ENCODE measurements around the gene GABRR2. TPM values are rescaled to one million over a fixed set of nuclear protein-coding genes. Genes with fewer than 3 reads are reported as not detected.

Gene GABRR2
- total RNA-seq, 4 donors from 2014 or later = 0.89 TPM; not detected in 3

DNA sequence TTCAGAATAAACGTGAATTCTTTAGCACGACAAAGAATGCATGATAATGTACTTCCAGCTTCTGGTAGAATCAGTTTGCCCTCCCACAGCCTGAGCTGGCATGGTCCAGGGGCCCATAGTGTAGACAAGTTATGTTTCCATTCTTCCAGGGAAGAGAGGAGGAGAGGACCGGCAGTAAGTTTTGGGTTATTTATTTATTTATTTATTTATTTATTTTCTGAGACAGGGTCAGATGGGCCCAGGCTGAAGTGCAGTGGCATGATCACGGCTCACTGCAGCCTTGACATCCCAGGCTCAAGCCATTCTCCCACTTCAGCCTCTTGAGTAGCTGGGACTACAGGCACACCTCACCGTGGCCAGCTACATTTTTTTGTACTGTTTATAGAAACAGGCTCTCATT lies 102.6 kb downstream of the GABRR2 start:
- Histone ChIP-seq H3K4me3 (no peak overlapping the region), H3K27me3 (no peaks in the 10 kb centered on the region), H3K27ac (no peak overlapping the region), H3K4me1 (no peaks in the 10 kb centered on the region), H3K9me3 (no peaks in the 10 kb centered on the region), H3K36me3 (no peaks in the 10 kb centered on the region)
- WGBS = 54% methylated on average over 5 of the region's 5 CpGs
- DNase-seq (ENCODE audit: low spot score in 2 of 2) = no peak
- TF ChIP-seq, protein P1, sequence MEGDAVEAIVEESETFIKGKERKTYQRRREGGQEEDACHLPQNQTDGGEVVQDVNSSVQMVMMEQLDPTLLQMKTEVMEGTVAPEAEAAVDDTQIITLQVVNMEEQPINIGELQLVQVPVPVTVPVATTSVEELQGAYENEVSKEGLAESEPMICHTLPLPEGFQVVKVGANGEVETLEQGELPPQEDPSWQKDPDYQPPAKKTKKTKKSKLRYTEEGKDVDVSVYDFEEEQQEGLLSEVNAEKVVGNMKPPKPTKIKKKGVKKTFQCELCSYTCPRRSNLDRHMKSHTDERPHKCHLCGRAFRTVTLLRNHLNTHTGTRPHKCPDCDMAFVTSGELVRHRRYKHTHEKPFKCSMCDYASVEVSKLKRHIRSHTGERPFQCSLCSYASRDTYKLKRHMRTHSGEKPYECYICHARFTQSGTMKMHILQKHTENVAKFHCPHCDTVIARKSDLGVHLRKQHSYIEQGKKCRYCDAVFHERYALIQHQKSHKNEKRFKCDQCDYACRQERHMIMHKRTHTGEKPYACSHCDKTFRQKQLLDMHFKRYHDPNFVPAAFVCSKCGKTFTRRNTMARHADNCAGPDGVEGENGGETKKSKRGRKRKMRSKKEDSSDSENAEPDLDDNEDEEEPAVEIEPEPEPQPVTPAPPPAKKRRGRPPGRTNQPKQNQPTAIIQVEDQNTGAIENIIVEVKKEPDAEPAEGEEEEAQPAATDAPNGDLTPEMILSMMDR (IDR thresholded peaks at IDR 0.05) = no peak
- TF ChIP-seq EP300 (IDR thresholded peaks at IDR 0.05) (no peak), POLR2A (IDR thresholded peaks at IDR 0.05) (no peak), POLR2AphosphoS5 (IDR thresholded peaks at IDR 0.05) (no peak)

DNA sequence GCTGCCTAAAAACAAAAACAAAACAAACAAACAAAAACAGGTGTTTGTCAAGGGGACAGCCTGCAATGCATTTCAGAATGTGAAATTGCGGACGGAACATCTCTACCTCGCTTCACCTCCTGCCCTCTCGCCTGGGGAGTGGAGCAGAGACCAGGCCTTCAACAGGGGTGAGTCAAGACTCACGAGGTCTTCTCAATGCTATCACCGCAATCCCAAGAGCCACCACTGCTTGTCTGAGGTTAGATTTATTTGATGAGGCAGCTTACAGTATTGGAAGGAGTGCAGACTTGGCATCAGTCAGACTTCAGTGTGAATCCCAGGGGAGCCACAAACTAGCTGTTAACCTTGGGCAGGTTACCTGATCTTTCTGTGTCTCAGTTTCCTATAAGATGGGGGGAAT lies 105.6 kb downstream of the GABRR2 start:
- H3K36me3 ChIP-seq = no peaks in the 10 kb centered on the region
- no peak overlapping the region for H3K4me3 ChIP-seq
- H3K9me3 ChIP-seq = no peaks in the 10 kb centered on the region
- TF ChIP-seq EP300 (IDR thresholded peaks at IDR 0.05) = no peak
- no peak for TF ChIP-seq POLR2AphosphoS5 (IDR thresholded peaks at IDR 0.05)
- TF ChIP-seq, protein P1 (IDR thresholded peaks at IDR 0.05) = no peak
- TF ChIP-seq POLR2A (IDR thresholded peaks at IDR 0.05) = no peak
- 93% methylated on average over 6 of the region's 6 CpGs for WGBS
- DNase-seq (ENCODE audit: low spot score in 2 of 2) = no peak
- no peaks in the 10 kb centered on the region for H3K4me1 ChIP-seq
- no peaks in the 10 kb centered on the region for H3K27me3 ChIP-seq
- no peak overlapping the region for H3K27ac ChIP-seq

DNA sequence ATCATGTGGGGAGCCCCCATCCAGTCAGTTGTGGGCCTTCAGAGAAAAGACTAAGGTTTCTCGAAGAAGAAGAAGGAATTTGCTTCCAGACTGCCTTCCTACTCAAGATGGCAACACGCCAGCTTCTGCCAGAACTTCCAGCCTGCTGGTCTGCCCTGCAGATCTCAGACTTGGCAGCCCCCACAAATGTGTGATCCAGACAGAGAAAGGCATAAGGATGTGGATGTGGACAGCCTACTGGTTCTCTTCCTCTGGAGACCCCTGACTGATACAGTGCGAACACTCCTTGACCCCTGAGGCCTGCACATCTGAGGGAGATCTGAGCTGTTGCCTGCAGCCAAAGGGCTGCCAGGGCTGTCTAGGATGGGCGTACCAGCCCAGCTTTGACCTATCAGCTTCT lies 106.5 kb downstream of the GABRR2 start:
- no peak for TF ChIP-seq EP300 (IDR thresholded peaks at IDR 0.05)
- no peak for TF ChIP-seq POLR2A (IDR thresholded peaks at IDR 0.05)
- no peak for TF ChIP-seq POLR2AphosphoS5 (IDR thresholded peaks at IDR 0.05)
- TF ChIP-seq, protein P1 (IDR thresholded peaks at IDR 0.05) = no peak
- Histone ChIP-seq H3K9me3 (no peaks in the 10 kb centered on the region), H3K36me3 (no peaks in the 10 kb centered on the region), H3K27me3 (no peaks in the 10 kb centered on the region), H3K27ac (no peak overlapping the region), H3K4me3 (no peak overlapping the region), H3K4me1 (no peaks in the 10 kb centered on the region)
- no peak for DNase-seq (ENCODE audit: low spot score in 2 of 2)
- 64% methylated on average over 3 of the region's 4 CpGs for WGBS

Other genes starting within 250 kb of the GABRR2 start
- 100 to 1,000 TPM; 238 to 292 (median 271) TPM for gene PNRC1, start 234.5 kb downstream of the GABRR2 start, total RNA-seq
- under 1 TPM in 2 of 4 donors, not detected in 2; 0.15 to 0.36 TPM for gene SRSF12, start 197.2 kb downstream of the GABRR2 start, total RNA-seq
- gene PM20D2, start 169.2 kb downstream of the GABRR2 start, total RNA-seq = 10 to 100 TPM; 15.3 to 18.6 (median 16.7) TPM
- gene GABRR1, start 97.9 kb downstream of the GABRR2 start, total RNA-seq = under 1 TPM in 2 of 4 donors, not detected in 2; 0.48 to 0.52 TPM
- 10 to 100 TPM; 18.7 to 26.1 (median 20.6) TPM for gene UBE2J1, start 37.4 kb upstream of the GABRR2 start, total RNA-seq
- 10 to 100 TPM; 13.7 to 24.3 (median 17.9) TPM for gene RRAGD, start 97.0 kb upstream of the GABRR2 start, total RNA-seq
- 1 to 10 TPM; 3.4 to 6.9 (median 5.4) TPM for gene ANKRD6, start 117.9 kb upstream of the GABRR2 start, total RNA-seq